AG10803 (cell line): Measurements from ENCODE around the gene IGFBP3.

Source experiments
- DNase-seq: peaks from one replicate; pipeline ENCODE4 v3.0.0; 2010; ENCODE audit warnings: low read depth
- H3K4me3 ChIP-seq: 2 replicates; pipeline ENCODE4 v1.5.1; 2011; ENCODE audit warnings: mild to moderate bottlenecking, low read length, control low read depth
- TF ChIP-seq, protein P1 (sequence below): conservative IDR thresholded peaks from 2 replicates; pipeline ENCODE4 v1.5.1; 2011; ENCODE audit warnings: mild to moderate bottlenecking, low read length, control low read depth, inconsistent platforms

IGFBP3 gene

DNA sequence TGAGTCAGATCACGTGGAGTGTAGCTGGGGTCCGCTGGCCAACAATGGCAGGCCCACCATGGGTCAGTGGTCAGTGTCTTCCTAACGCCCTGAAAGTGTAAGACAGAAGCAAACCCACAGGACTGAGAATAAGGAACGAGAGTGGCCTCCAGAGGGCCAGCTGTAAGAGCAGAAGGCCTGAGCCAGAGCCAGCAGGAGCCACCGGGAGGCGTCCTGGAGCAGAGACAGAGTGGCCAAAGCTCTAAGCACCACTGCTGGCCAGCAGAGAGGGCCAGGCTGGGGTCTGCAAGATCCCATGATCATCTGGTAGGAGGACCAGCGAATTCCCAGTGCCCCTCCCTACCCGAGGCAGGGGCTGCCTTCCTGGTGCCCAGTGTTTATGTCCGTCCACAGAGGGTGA, 57.4 kb downstream of the IGFBP3 start:
- TF ChIP-seq, protein P1, sequence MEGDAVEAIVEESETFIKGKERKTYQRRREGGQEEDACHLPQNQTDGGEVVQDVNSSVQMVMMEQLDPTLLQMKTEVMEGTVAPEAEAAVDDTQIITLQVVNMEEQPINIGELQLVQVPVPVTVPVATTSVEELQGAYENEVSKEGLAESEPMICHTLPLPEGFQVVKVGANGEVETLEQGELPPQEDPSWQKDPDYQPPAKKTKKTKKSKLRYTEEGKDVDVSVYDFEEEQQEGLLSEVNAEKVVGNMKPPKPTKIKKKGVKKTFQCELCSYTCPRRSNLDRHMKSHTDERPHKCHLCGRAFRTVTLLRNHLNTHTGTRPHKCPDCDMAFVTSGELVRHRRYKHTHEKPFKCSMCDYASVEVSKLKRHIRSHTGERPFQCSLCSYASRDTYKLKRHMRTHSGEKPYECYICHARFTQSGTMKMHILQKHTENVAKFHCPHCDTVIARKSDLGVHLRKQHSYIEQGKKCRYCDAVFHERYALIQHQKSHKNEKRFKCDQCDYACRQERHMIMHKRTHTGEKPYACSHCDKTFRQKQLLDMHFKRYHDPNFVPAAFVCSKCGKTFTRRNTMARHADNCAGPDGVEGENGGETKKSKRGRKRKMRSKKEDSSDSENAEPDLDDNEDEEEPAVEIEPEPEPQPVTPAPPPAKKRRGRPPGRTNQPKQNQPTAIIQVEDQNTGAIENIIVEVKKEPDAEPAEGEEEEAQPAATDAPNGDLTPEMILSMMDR = no peak; the same call in 1 of the 2 replicates
- no peak for DNase-seq
- no peak overlapping the region for H3K4me3 ChIP-seq
